IPS-11a (cell line): Measurements from ENCODE around the gene RMI2.

Source experiments
- H3K4me3 ChIP-seq: one replicate; pipeline ENCODE4 v1.5.1; 2013; ENCODE audit warnings: low read depth, low read length, control low read depth

The RMI2 gene

GRCh38 chr16:11309895-11310633, 35.2 kb upstream of the RMI2 start:
- no peak overlapping the region for H3K4me3 ChIP-seq

GRCh38 chr16:11310634-11310977, 34.7 kb upstream of the RMI2 start:
- H3K4me3 ChIP-seq, result no peak overlapping the region

- H3K4me3 ChIP-seq, result no peak overlapping the region
These were observed 34.2 kb upstream of the RMI2 start for GRCh38 chr16:11310997-11311561.

GRCh38 chr16:11312718-11313492, 32.4 kb upstream of the RMI2 start:
- H3K4me3 ChIP-seq, result no peak overlapping the region

- no peak overlapping the region for H3K4me3 ChIP-seq
These were observed 31.6 kb upstream of the RMI2 start for GRCh38 chr16:11313493-11314308.

GRCh38 chr16:11314309-11314894, 30.9 kb upstream of the RMI2 start:
- H3K4me3 ChIP-seq, result no peak overlapping the region

GRCh38 chr16:11315510-11315909, 29.7 kb upstream of the RMI2 start:
- H3K4me3 ChIP-seq, result no peak overlapping the region

- no peak overlapping the region for H3K4me3 ChIP-seq
These were observed 28.8 kb upstream of the RMI2 start for GRCh38 chr16:11316331-11317015.

- no peak overlapping the region for H3K4me3 ChIP-seq
These were observed 26.4 kb upstream of the RMI2 start for GRCh38 chr16:11318817-11319216.

GRCh38 chr16:11319529-11320146, 25.6 kb upstream of the RMI2 start:
- no peak overlapping the region for H3K4me3 ChIP-seq

- H3K4me3 ChIP-seq, result no peak overlapping the region
These were observed 25.1 kb upstream of the RMI2 start for GRCh38 chr16:11320170-11320569.

- H3K4me3 ChIP-seq, result no peak overlapping the region
These were observed 23.6 kb upstream of the RMI2 start for GRCh38 chr16:11321662-11322061.

- no peak overlapping the region for H3K4me3 ChIP-seq
These were observed 22.4 kb upstream of the RMI2 start for GRCh38 chr16:11322823-11323222.

GRCh38 chr16:11323551-11324336, 21.5 kb upstream of the RMI2 start:
- no peak overlapping the region for H3K4me3 ChIP-seq

- no peak overlapping the region for H3K4me3 ChIP-seq
These were observed 19.7 kb upstream of the RMI2 start for GRCh38 chr16:11325404-11326083.

- H3K4me3 ChIP-seq, result no peak overlapping the region
These were observed 19.0 kb upstream of the RMI2 start for GRCh38 chr16:11326084-11326736.

- H3K4me3 ChIP-seq, result no peak overlapping the region
These were observed 18.5 kb upstream of the RMI2 start for GRCh38 chr16:11326737-11327276.
